ENCODE results near the gene NOTCH1. TPM values are rescaled to one million over a fixed set of nuclear protein-coding genes. Genes with fewer than 3 reads are reported as not detected.

The NOTCH1 gene
- polyA plus RNA-seq, 1 donor from 2014 or later: 0.15 TPM

- Histone ChIP-seq H4K20me1 (ENCODE audit: insufficient read depth) (peaks cover 3% of the 10 kb centered on the region), H3K9me3 (ENCODE audit: low read length) (no peaks in the 10 kb centered on the region), H3K79me2 (replicated peaks; ENCODE audit: insufficient read depth, low read length) (peaks cover 7% of the 10 kb centered on the region), H3K9ac (ENCODE audit: low read length) (no peak overlapping the region), H3K9me2 (ENCODE audit: insufficient read depth, low read length) (no peaks in the 10 kb centered on the region), H3K4me3 (ENCODE audit: low read length) (no peak overlapping the region), H3K4me2 (ENCODE audit: low read length) (no peak overlapping the region), H3K27me3 (ENCODE audit: insufficient read depth, low read depth, low read length) (no peaks in the 10 kb centered on the region), H3K27ac (ENCODE audit: low read length) (no peak overlapping the region), H2AFZ (ENCODE audit: low read depth, low read length) (no peak overlapping the region), H3K36me3 (ENCODE audit: insufficient read depth, low read length) (peaks cover 4% of the 10 kb centered on the region), H3F3A (ENCODE audit: insufficient read depth, low read length, poor library complexity, severe bottlenecking) (no peaks in the 10 kb centered on the region)
- TF ChIP-seq POLR2AphosphoS5 (IDR thresholded peaks at IDR 0.05): no peak
Observed at GRCh38 chr9:136467766-136468165, 78.1 kb downstream of the NOTCH1 start.

GRCh38 chr9:136466155-136466541 lies 79.7 kb downstream of the NOTCH1 start:
- no peaks in the 10 kb centered on the region for H3K79me2 ChIP-seq (replicated peaks; ENCODE audit: insufficient read depth, low read length)

More at GRCh38 chr9:136466155-136466541, 79.7 kb downstream of the NOTCH1 start:
- no peaks in the 10 kb centered on the region for H3K27me3 ChIP-seq (ENCODE audit: insufficient read depth, low read depth, low read length)
- peaks cover 3% of the 10 kb centered on the region for H4K20me1 ChIP-seq (ENCODE audit: insufficient read depth)
- no peaks in the 10 kb centered on the region for H3K9me2 ChIP-seq (ENCODE audit: insufficient read depth, low read length)
- no peak overlapping the region for H2AFZ ChIP-seq (ENCODE audit: low read depth, low read length)
- peaks cover 4% of the 10 kb centered on the region for H3K36me3 ChIP-seq (ENCODE audit: insufficient read depth, low read length)
- H3K9ac ChIP-seq (ENCODE audit: low read length): no peak overlapping the region
- H3K27ac ChIP-seq (ENCODE audit: low read length): no peak overlapping the region
- TF ChIP-seq SMC3 (conservative IDR thresholded peaks at IDR 0.05; ENCODE audit: poor library complexity) (no peak), EP300 (conservative IDR thresholded peaks at IDR 0.05; ENCODE audit: poor library complexity, severe bottlenecking) (no peak), RAD21 (conservative IDR thresholded peaks at IDR 0.05) (no peak), MXI1 (conservative IDR thresholded peaks at IDR 0.05; ENCODE audit: poor library complexity, severe bottlenecking) (no peak), REST (IDR thresholded peaks at IDR 0.05; ENCODE audit: borderline replicate concordance) (no peak), EZH2 (IDR thresholded peaks at IDR 0.05; ENCODE audit: borderline replicate concordance, insufficient read depth, low read length, poor library complexity, severe bottlenecking) (no peak), POLR2AphosphoS5 (IDR thresholded peaks at IDR 0.05) (no peak), TAF1 (IDR thresholded peaks at IDR 0.05; ENCODE audit: low read depth) (no peak)
- TF ChIP-seq, protein P1, sequence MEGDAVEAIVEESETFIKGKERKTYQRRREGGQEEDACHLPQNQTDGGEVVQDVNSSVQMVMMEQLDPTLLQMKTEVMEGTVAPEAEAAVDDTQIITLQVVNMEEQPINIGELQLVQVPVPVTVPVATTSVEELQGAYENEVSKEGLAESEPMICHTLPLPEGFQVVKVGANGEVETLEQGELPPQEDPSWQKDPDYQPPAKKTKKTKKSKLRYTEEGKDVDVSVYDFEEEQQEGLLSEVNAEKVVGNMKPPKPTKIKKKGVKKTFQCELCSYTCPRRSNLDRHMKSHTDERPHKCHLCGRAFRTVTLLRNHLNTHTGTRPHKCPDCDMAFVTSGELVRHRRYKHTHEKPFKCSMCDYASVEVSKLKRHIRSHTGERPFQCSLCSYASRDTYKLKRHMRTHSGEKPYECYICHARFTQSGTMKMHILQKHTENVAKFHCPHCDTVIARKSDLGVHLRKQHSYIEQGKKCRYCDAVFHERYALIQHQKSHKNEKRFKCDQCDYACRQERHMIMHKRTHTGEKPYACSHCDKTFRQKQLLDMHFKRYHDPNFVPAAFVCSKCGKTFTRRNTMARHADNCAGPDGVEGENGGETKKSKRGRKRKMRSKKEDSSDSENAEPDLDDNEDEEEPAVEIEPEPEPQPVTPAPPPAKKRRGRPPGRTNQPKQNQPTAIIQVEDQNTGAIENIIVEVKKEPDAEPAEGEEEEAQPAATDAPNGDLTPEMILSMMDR (IDR thresholded peaks at IDR 0.05; ENCODE audit: poor library complexity, severe bottlenecking): no peak
- no peak overlapping the region for H3K4me3 ChIP-seq (ENCODE audit: low read length)
- no peaks in the 10 kb centered on the region for H3K9me3 ChIP-seq (ENCODE audit: low read length)
- H3K4me2 ChIP-seq (ENCODE audit: low read length): no peak overlapping the region
- H3F3A ChIP-seq (ENCODE audit: insufficient read depth, low read length, poor library complexity, severe bottlenecking): no peaks in the 10 kb centered on the region
